Spleen (tissue), 13 donors: Measurements from ENCODE around the gene RTBDN. TPM values are rescaled to one million over a fixed set of nuclear protein-coding genes. Genes with fewer than 3 reads are reported as not detected.

Experiments
- DNase-seq: peaks from one replicate; pipeline ENCODE4 v3.0.0-alpha.2; 2020
- H3K27ac ChIP-seq, 8 donors: fragments of 200-600 bp; sonication (generic) in 7 of 8; 1 replicate in 4 of 8; 2 replicates in 4 of 8; pipeline versions ENCODE4 v1.5.0 to v1.8.0; 2016 to 2021; ENCODE audit warnings: inconsistent platforms in 4 of 8, mild to moderate bottlenecking in 4 of 8, moderate library complexity in 1 of 8
- H3K27me3 ChIP-seq, 7 donors: fragments of 200-600 bp; sonication (generic) in 6 of 7; replicated peaks in 1 of 7; 1 replicate in 4 of 7; 2 replicates in 3 of 7; pipeline versions ENCODE4 v1.5.0 to v1.8.0; 2016 to 2021; ENCODE audit warnings: inconsistent platforms in 3 of 7, mild to moderate bottlenecking in 1 of 7
- H3K36me3 ChIP-seq, 6 donors: fragments of 200-600 bp; sonication (generic) in 5 of 6; 1 replicate in 4 of 6; 2 replicates in 2 of 6; pipeline versions ENCODE4 v1.5.0 to v1.8.0; 2016 to 2021; ENCODE audit warnings: inconsistent platforms in 2 of 6
- H3K4me1 ChIP-seq, 6 donors: fragments of 200-600 bp; sonication (generic) in 5 of 6; 1 replicate in 3 of 6; 2 replicates in 3 of 6; pipeline versions ENCODE4 v1.5.0 to v1.8.0; 2016 to 2021; ENCODE audit warnings: inconsistent platforms in 3 of 6
- H3K4me3 ChIP-seq, 8 donors: fragments of 200-600 bp; sonication (generic) in 7 of 8; 1 replicate in 4 of 8; 2 replicates in 4 of 8; pipeline versions ENCODE4 v1.5.0 to v1.8.0; 2016 to 2021; ENCODE audit warnings: inconsistent platforms in 4 of 8, mild to moderate bottlenecking in 4 of 8, moderate library complexity in 2 of 8
- H3K9me3 ChIP-seq, 8 donors: fragments of 200-600 bp; sonication (generic) in 7 of 8; 1 replicate in 4 of 8; 2 replicates in 4 of 8; pipeline versions ENCODE4 v1.5.0 to v1.8.0; 2016 to 2021; ENCODE audit warnings: inconsistent platforms in 4 of 8
- POLR2A ChIP-seq, 3 donors: fragments of 450-650 bp; IDR thresholded peaks; one replicate each; pipeline ENCODE4 v1.5.1; 2017; ENCODE audit warnings: antibody characterized with exemption in 3 of 3, mild to moderate bottlenecking in 1 of 3
- POLR2AphosphoS5 ChIP-seq, 3 donors: sonication (generic); formaldehyde crosslinking; IDR thresholded peaks; one replicate each; pipeline ENCODE4 v1.5.1; 2017; ENCODE audit warnings: antibody characterized with exemption in 3 of 3
- WGBS, 5 donors: extraction: QIAGEN DNeasy Blood & Tissue Kit in 3 of 5; methylation state at CpG; one replicate each; pipeline versions ENCODE4 v1.1.5 to v1.1.7; 2013 to 2018; 5-methylcytosine and 5-hydroxymethylcytosine counted together
- intact Hi-C: fragments of 100-400 bp; cut with DNase I; formaldehyde crosslinking; loops from one replicate; pipeline ENCODE4 v1.15.0; 2023; ENCODE audit warnings: low total_unique reads
- long read RNA-seq, 2 donors: transcript quantifications; one replicate each; lab custom pipeline, GENCODE V29; 2026
- polyA plus RNA-seq, 3 donors: library from polyadenylated mRNA; stranded (reverse); fragments of 200-250 nt; gene quantifications; one replicate each; pipeline ENCODE4 v1.2.1, GENCODE V29; 2013
- total RNA-seq, 7 donors: library from RNA; depleted of rRNA in 3 of 7; stranded (reverse); fragments of >200 nt in 3 of 7; fragmentation: NEBNext Ultra II Directional in 4 of 7; extraction: Animal tissue kit (Norgen Biotek cat#: 25700) in 4 of 7; gene quantifications; one replicate each; pipeline versions ENCODE4 v1.1.0 to v1.2.1, GENCODE V29; 2016 to 2021
- TF ChIP-seq, protein P1 (sequence below), 11 experiments: fragments of 200-600 bp in 7 of 11; fragments of 450-650 bp in 4 of 11; sonication (generic) in 4 of 11; IDR thresholded peaks in 8 of 11; conservative IDR thresholded peaks in 3 of 11; 1 replicate in 7 of 11; 2 replicates in 4 of 11; pipeline versions ENCODE4 v1.4.0 to v1.8.0; 2016 to 2021; ENCODE audit warnings: antibody characterized with exemption in 11 of 11, inconsistent platforms in 4 of 11, mild to moderate bottlenecking in 1 of 11
- donor health status: healthy with polysubstance abuse.
- donor health status: DM: no; HTN: no; CAD: no; lungs with moderate emphysema.
- donor health status: DM: no; HTN: no; CAD: no.
- donor health status: Bipolar disorder and iron deficiency.
- donor health status: healthy.
- donor health status: DM: no; HTN: no; CAD: no.
- donor health status: DM: yes; HTN: yes; CAD: no.

The RTBDN gene
- total RNA-seq = not detected
- polyA plus RNA-seq = not detected
- long read RNA-seq, donor 1 = 0 reads
- long read RNA-seq, donor 2 = 0 reads

DNA sequence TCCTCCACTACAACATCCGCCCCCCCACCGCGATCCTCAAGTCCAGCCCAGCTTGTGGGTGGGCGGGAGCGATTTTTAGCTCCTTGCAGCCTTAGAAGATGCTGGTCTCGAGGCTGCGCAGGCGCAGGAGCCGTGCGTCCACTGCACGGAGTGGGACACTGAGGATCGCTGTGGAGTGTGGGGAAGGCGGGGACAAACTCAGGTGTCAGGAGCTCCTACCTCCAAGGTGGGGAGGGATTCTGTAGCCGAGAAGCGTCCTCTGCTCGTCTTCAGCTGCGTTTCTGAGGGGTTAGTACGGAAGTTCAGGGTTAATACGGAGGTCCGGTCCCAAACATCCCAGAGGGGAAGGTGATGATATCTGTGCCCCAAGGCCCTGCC, at the start of gene RTBDN:
TSS of gene RTBDN (minus strand) at position 14 of the 378 bp plus-strand sequence. CDS start 4,600 bp downstream, outside the sequence.
- H3K36me3 ChIP-seq = no peaks in the 10 kb centered on the region
- H3K27ac ChIP-seq = no peak within 1 kb of the TSS
- H3K4me1 ChIP-seq = peaks cover 7 to 58% (median 35%) of the 10 kb centered on the region in 6 donors
- intact Hi-C loops = no loop called here
- peak within 1 kb of the TSS in 7 of 8 donors; percentile 23 to 69 (median 41) for H3K4me3 ChIP-seq
- TF ChIP-seq POLR2A (IDR thresholded peaks at IDR 0.05) (no peak), POLR2AphosphoS5 (IDR thresholded peaks at IDR 0.05) (no peak)
- TF ChIP-seq, protein P1, sequence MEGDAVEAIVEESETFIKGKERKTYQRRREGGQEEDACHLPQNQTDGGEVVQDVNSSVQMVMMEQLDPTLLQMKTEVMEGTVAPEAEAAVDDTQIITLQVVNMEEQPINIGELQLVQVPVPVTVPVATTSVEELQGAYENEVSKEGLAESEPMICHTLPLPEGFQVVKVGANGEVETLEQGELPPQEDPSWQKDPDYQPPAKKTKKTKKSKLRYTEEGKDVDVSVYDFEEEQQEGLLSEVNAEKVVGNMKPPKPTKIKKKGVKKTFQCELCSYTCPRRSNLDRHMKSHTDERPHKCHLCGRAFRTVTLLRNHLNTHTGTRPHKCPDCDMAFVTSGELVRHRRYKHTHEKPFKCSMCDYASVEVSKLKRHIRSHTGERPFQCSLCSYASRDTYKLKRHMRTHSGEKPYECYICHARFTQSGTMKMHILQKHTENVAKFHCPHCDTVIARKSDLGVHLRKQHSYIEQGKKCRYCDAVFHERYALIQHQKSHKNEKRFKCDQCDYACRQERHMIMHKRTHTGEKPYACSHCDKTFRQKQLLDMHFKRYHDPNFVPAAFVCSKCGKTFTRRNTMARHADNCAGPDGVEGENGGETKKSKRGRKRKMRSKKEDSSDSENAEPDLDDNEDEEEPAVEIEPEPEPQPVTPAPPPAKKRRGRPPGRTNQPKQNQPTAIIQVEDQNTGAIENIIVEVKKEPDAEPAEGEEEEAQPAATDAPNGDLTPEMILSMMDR (IDR thresholded peaks at IDR 0.05 in 8 of 11, conservative IDR thresholded peaks at IDR 0.05 in 3 of 11) = no peak
- peaks cover 4 to 100% (median 96%) of the 10 kb centered on the region in 7 donors for H3K27me3 ChIP-seq
- H3K9me3 ChIP-seq = peaks cover 0 to 6% (median 0%) of the 10 kb centered on the region in 8 donors
- no peak for DNase-seq
- WGBS, 5 donors = 9 to 12% (median 11%) methylated on average over 20 of the region's 20 CpGs

DNA sequence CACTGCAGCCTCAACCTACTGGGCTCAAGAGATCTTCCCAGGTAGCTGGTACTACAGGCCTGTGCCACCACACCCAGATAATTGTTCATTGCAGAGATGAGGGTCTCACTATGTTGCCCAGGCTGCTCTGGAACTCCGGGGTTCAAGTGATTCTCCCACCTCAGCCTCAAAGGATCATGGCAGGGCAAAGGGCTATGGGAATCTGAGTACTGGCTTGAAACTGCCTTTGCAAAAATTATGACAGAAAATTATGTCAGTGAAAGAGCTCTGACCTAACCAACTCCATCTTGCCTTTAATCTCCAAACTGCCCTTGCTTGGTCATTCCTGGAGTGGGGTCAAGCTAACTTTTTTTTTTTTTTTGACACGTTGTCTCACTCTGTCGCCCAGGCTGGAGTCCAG, 48.2 kb upstream of the RTBDN start:
- 68 to 89% (median 77%) methylated on average over 3 of the region's 3 CpGs for WGBS, 5 donors

DNA sequence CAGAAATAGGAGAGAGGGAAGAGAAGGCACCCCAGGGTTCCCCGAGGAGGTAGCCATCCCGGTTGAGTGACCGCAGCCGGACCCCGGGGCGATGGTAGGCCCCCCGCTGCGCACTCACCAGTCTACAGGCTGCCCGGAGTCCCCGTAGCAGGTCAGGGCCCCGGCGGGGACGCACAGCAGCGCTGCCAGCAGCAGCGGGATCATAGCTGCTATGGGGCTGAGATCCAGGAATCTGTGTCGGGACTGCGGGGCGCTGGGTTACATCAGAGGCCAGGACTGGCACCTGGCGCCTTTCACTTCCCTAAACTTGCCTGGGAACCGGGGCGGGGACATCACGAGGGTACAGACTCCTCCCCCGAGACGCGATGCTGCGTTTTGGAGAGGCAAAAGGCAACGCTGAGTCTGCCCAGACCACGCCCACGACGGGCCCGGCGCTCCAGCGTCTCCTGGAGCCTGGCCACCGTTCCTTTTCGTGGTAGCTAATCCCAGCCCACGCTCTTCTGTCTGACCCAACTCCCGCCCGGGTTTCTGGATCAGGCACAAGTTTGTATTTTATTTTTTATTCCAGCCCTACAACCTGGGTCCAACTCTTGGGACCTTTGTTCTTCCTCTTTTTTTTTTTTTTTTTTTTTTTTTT, 46.9 kb upstream of the RTBDN start, which contains the start of gene DNASE2:
TSS of gene DNASE2 (minus strand) at position 278 of the 637 bp plus-strand sequence. CDS start at position 204, 74 bp downstream.
- Histone ChIP-seq H3K4me3 (peak within 1 kb of the TSS; percentile 62 to 92 (median 72)), H3K36me3 (peaks cover 0 to 27% (median 23%) of the 10 kb centered on the region in 6 donors), H3K4me1 (peaks cover 11 to 69% (median 41%) of the 10 kb centered on the region in 6 donors), H3K9me3 (peaks cover 0 to 28% (median 10%) of the 10 kb centered on the region in 8 donors), H3K27ac (peak within 1 kb of the TSS; percentile 83 to 95 (median 88)), H3K27me3 (peaks cover 0 to 23% (median 16%) of the 10 kb centered on the region in 7 donors)
- intact Hi-C loops = loop anchor here (10.0 kb wide), 1 partner anchor 84 kb away; the partner anchor contains the start of gene DAND5
- peak; percentile 99 for DNase-seq
- TF ChIP-seq, protein P1 (IDR thresholded peaks at IDR 0.05 in 8 of 11, conservative IDR thresholded peaks at IDR 0.05 in 3 of 11) = peak in 2 of 11 experiments; percentile 15 to 35
- peak; percentile 88 to 95 (median 91) for TF ChIP-seq POLR2AphosphoS5 (IDR thresholded peaks at IDR 0.05)
- TF ChIP-seq POLR2A (IDR thresholded peaks at IDR 0.05) = peak; percentile 18 to 83 (median 41)
- 0% methylated on average over 11 to 38 of the region's 38 CpGs for WGBS, 5 donors

More for the DNA sequence above, 48.2 kb upstream of the RTBDN start:
- intact Hi-C loops = loop anchor here (10.0 kb wide), 1 partner anchor 82 kb away; the partner anchor contains the start of gene DAND5
- Histone ChIP-seq H3K4me3 (no peak overlapping the region), H3K27me3 (peaks cover 0 to 31% (median 16%) of the 10 kb centered on the region in 7 donors), H3K27ac (peak overlapping the region in 4 of 8 donors; percentile 88 to 95 (median 92)), H3K9me3 (peaks cover 0 to 28% (median 10%) of the 10 kb centered on the region in 8 donors), H3K36me3 (peaks cover 0 to 14% (median 11%) of the 10 kb centered on the region in 6 donors), H3K4me1 (peaks cover 11 to 70% (median 41%) of the 10 kb centered on the region in 6 donors)
- TF ChIP-seq POLR2AphosphoS5 (IDR thresholded peaks at IDR 0.05) (no peak), POLR2A (IDR thresholded peaks at IDR 0.05) (no peak)
- TF ChIP-seq, protein P1 (IDR thresholded peaks at IDR 0.05 in 8 of 11, conservative IDR thresholded peaks at IDR 0.05 in 3 of 11) = no peak
- no peak for DNase-seq
